Measurements from ENCODE around the gene ZBTB22.

DNA sequence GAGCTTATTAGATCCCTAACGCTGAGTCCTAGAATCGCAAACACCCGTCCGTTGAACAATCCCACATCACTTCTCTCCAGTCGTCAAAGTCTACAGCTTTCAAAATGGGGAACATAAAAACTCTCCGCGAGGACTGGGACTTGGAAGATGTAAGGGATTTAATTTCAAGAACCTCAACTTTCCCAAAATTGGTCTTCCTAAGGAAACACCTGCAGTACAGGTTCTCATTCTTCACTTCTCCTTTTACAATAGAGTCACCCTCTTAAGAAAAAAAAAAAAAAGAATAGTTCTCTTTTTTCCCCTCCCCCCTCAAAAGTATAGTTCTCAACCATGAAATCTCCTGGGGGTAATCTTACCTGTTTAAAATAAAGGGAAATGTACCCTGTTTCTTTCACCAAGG, 6.6 kb upstream of the ZBTB22 start:
- TF ChIP-seq CTCF (conservative IDR thresholded peaks at IDR 0.05; ENCODE audit: low read length) (no peak), EZH2phosphoT487 (IDR thresholded peaks at IDR 0.05; ENCODE audit: borderline replicate concordance) (no peak)

Data from Loucy (cell line).